GM19328 (cell line): ENCODE results near the gene KRT17.
"Not testable (repeated sequence)": the region's sequence is repeated elsewhere in the genome, so short reads cannot be mapped to it uniquely, and the experiment has no call there.

Source experiments
- ATAC-seq: cut with Tn5 transposase; IDR thresholded peaks from one replicate; pipeline ENCODE4 v1.9.1; 2021; ENCODE audit warnings: mild to moderate bottlenecking, moderate library complexity; ENCODE audit not compliant: unreplicated experiment

The KRT17 gene

GRCh38 chr17:41621916-41622315 lies 2.5 kb downstream of the KRT17 start:
- no peak for ATAC-seq

GRCh38 chr17:41621435-41621817 lies 2.9 kb downstream of the KRT17 start:
- ATAC-seq, result not testable (repeated sequence)

- no peak for ATAC-seq
Observed at GRCh38 chr17:41620583-41621434, 3.6 kb downstream of the KRT17 start.

- not testable (repeated sequence) for ATAC-seq
Observed at GRCh38 chr17:41619927-41620582, 4.3 kb downstream of the KRT17 start.

DNA sequence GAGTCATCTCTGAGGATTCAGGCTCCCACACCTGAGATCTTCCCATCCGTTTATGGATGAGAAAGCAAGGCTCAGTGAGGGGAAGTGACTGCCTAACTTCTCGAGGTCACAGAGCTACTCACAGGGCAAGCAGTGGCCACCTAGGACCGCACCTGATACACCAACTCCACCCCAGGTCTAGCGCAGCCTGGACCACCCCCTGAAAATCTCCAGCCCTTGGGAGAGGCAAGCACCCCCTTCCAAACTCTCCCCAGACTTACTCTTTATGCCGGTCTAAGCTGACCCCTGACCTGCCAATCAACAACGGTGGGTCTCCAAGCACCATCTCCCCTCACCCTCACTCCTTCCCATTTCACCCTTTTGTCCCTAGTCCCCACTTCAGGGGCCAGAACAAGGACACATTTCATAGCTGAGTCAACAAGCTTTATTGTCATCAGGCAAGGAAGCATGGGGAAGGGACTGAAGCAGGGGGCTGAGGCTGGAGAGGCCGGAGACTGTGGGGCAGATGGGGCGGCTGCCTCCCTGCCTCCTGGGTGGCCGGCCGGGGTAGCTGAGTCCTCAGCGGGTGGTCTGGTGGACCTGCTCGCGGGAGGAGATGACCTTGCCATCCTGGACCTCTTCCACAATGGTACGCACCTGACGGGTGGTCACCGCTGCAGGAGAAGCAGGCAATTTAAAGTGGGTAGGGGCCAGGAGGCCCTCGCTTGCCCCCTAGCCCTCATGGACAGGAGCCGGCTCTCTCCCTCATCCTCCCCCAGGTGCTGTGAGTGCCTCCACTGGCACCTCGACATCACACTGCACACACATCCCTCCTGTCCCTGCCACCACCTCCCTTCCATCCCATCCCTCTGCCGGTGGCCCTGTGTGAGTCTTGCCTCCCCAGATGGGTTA lies 5.1 kb downstream of the KRT17 start:
- no peak for ATAC-seq

DNA sequence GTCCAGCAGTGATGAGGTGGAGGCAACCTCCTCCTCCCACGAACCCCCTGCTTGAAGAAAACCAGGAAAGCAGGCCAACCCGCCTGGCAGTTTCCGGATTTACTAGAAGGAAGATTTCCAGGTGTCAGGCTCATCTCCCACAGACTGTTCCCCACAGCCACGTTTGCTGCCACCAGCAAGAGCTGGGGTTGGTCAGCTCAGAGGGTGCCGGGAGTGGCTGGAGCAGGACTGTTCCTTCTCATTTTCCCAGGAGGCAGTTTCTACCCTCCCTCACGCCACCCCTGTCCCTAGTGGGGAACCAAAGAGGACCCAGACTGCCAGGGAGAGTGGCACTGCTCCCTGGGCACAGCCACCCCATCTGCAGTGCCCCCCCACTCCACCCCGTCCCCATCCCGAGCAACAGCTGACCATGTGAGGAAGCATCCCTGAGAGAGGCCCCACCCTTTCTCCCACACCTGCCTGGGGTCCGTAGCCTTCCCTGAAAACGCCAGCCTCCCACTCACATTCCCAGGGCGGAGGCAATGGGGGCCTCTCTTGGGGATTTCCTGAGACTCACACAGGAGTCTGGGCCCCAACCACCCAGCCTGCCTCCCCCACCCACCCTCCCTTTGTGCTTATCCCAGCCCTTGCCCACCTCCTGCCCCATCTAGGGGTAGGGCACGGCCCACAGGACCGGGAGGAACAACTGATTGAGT lies 5.9 kb downstream of the KRT17 start:
- ATAC-seq, result no peak

DNA sequence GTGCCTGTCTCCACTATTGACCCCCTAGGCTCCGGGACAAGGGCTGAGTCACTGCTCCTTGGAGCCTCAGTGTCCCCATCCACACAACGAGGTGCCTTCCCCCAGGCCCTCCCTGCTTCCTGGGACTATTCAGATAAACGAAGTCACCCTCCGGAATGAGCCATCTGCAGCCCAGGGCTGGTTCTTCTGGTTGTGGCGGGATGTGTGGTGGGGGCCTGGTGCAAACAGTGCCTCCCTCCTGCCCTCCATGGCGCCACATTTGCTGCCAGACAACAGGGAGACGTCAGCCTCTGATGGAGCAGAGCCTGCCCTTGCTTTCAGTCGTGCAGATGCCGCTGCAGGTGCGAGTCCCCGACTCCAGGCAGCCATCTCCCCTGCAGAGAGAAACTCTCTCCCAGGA lies 6.7 kb downstream of the KRT17 start:
- ATAC-seq, result no peak

GRCh38 chr17:41617136-41617535 lies 7.2 kb downstream of the KRT17 start:
- no peak for ATAC-seq

DNA sequence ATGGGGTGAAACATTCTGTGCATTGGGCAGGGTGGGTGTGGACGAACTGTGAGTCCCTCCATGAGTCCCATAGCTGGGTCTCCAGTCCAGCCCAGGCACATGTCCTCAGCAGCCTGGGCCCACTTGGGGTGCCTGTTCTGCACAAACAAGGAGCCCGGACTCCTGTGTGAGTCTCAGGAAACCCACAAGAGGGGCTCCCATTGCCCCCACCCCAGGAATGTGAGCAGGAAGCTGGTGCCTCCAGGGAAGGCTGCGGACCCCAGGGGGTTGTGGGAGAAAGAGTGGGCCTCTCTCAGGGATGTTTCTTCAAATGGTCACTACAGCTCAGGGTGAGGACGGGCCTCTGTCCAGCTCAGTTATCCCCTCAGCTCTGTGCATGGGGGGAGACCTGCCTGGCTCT lies 7.9 kb downstream of the KRT17 start:
- not testable (repeated sequence) for ATAC-seq

- no peak for ATAC-seq
Observed at GRCh38 chr17:41615454-41615853, 8.9 kb downstream of the KRT17 start.

DNA sequence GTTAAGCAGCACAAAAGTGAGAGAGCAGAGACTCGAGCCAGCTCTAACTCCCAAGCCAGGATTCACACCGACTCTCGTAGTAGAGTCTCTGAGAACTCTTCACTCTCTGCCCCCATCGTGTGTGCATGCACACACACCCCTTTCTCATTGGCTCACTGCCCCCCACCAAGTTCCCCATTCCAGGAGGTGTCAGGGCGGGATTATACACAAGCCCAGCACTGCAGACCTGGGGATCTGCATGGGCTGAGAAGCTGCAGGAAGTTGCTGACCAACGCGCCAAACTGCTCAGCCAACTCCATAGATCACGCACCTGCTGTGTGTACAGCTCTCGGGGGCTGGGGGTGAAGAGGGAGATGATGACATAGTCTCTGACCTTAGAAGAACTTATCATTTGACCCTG lies 9.6 kb downstream of the KRT17 start:
- not testable (repeated sequence) for ATAC-seq

DNA sequence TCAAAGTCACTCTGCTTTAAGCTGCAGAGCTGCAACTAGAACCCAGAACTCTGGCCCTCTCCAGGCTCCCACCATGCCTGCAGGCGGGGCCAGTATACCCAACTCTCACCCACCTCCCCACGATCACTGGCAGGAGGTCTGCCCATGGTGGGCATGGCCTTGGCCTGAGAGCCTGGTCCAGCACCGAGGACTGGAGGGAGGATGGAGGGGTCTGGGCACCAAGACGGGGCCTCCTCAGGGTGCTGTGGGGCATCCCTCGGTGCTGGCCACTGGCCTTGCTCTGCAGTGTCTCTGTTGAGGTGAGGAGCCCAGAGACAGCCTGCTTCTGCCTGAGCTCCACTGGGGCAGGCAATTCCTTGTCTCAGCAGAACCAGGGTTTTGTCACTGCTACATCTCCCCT lies 10.3 kb downstream of the KRT17 start:
- no peak for ATAC-seq

DNA sequence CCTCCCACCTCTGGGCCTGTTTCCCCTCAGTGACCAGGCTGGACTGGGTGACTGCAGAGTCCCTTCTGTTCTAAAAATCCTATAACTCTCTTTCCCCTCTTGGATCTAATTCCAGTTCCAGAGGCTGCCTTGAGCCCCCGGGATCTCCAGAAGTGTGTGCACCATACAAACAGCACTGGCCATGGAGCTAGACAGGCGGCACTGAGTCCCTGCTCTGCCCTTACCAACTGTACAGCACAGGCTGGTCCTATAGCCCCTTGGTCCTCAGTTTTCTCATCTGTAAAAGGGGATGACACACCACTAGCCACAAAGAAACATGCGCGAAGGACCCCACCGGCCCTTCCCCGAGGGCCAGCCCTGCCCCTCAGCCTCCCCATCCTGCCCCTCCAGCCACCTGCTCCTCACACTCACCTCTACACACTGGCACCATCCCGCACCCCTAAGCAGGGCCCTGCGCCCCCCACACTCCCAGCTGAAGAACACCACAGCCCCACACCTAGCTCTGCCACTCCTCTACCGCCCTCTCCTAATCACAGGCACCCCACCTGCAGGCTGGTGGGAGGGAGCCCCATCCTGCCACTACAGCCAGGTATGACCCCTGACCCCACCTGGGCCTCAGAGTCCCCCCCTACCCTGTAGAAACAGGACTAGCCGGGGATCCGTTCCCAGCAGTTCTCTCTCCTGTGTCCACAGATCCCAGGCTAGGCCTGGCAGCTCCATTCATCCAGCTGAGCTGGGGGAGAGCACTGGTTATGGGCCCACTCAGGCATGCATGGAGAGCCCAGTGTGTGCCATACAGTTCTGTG lies 10.9 kb downstream of the KRT17 start:
- no peak for ATAC-seq

- not testable (repeated sequence) for ATAC-seq
Observed at GRCh38 chr17:41612376-41613160, 11.8 kb downstream of the KRT17 start, which contains the start of gene KRT16. Gene KRT16, minus strand, starts transcription at chr17:41612767. Its CDS starts 79 bp downstream, at chr17:41612688.

DNA sequence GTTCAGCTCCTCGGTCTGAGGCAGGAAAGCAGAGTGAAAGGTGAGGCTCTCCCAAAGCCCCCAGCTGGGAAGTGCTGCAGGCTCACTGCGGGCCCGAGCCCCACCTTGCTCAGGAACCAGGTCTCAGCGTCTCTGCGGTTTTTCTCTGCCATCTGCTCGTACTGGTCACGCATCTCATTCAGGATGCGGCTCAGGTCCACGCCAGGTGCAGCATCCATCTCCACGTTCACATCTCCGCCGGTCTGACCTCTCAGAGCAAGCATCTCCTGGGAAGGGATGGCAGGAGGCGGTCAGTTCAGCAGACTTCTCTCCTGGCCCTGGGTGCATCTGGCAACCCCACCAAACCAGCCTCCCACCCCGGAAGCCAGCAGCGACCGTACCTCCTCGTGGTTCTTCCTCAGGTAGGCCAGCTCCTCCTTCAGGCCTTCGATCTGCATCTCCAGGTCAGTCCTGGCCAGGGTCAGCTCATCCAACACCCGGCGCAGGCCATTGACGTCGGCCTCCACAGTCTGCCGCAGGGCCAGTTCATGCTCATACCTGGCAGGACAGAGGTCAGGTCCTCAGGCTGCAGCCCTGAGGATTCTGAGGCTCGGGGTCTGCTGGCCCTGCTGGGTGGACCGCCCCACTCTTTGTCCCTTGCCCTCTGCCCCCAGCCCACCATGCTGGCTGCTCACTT lies 13.3 kb downstream of the KRT17 start:
- ATAC-seq, result no peak

DNA sequence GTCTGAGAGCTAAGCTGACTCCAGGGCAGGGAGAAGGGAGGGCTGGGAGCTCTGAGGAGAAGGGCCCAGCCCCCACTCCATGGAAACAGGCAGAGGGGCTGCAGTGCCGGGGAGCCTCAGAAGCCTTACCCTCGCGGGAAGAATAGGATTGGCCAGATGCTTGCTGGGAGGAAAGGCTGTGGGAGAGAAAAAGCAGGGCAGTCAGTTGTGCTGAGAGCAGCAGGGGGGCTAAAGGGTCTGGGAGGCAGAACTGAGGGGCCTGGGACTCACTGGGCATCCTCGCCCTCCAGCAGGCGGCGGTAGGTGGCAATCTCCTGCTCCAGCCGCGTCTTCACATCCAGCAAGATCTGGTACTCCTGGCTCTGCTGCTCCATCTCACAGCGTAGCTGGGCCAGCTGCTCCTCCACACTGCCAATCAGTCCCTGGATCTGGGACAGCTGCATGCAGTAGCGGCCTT lies 14.3 kb downstream of the KRT17 start:
- not testable (repeated sequence) for ATAC-seq

DNA sequence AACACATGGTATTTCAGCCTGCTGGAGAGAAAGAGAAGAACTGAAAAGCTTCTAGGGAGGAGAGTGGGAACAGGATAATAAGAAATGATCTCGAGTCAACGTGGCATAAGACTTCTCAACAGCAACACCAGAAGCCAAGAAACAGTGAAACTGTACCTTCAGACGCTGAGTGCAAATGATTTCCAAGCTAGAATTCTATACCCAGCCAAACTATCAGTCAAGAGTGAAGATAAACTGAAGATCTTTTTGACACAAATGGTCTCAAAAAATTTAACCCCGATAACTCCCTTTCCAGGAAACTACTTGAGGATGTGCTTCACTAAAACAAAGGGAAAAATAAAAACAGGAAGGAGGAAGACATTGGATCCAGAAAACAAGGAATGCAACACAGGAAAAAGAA lies 17.4 kb downstream of the KRT17 start:
- ATAC-seq, result not testable (repeated sequence)

DNA sequence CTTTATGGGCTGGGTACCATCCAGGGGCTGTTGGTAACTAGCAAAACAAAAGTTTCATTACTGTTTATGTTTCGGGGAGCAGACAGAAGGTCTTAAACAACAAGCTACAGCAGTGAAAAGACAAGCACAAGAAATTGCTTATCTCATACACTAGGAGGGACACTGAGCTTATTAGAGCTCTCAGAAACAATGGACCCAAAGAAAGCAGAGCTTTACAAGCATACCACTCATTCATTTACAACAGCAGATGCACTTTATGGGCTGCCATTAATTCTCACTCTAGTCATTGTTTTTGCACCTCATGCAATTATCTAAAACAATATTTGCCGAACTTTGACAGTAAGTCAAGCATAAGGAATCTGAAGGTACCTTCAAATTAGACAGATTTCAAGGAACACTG lies 21.9 kb downstream of the KRT17 start:
- ATAC-seq, result no peak
